ENCODE results near the gene OR2T6.
"Not testable (repeated sequence)": the region's sequence is repeated elsewhere in the genome, so short reads cannot be mapped to it uniquely, and the experiment has no call there.

OR2T6 gene

GRCh38 chr1:248434913-248435312, 59.4 kb downstream of the OR2T6 start:
- not testable (repeated sequence) for DNase-seq

- not testable (repeated sequence) for DNase-seq
Observed at GRCh38 chr1:248436303-248436702, 60.8 kb downstream of the OR2T6 start.

DNA sequence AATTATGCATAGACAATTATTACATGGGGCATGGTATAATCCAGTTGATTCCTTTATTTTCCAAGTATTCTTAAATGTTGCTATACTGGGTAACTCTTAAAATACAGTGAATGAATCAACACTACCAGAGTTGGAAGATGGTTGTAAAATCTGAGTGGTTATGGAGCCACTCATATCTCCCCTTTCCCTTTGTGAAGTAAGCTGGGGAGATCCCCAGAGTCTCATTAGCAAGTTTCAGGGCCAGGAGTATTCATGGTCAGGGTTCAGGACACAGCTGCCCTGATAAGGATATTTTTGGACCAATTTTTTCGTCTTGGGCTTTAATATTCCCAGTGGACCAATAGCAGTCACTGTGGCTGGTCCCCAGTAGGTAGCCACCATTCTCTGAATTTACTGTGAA, 63.1 kb downstream of the OR2T6 start:
- not testable (repeated sequence) for DNase-seq

- DNase-seq: not testable (repeated sequence)
Observed at GRCh38 chr1:248439283-248439682, 63.7 kb downstream of the OR2T6 start.
